Activated CD8-positive, alpha-beta T cell treated with anti-CD3 and anti-CD28 coated beads for 36 hours (primary cell): ENCODE measurements around the gene ATP2C2. TPM values are rescaled to one million over a fixed set of nuclear protein-coding genes. Genes with fewer than 3 reads are reported as not detected.

Experiments
- ATAC-seq: fragments of 200-7000 bp; cut with Tn5 transposase; one replicate; pipeline ENCODE4 v1.10.0; 2021; ENCODE audit warnings: mild to moderate bottlenecking, moderate library complexity
- CTCF ChIA-PET: fragments of 350-600 bp; sonication (Branson Sonifier 250); formaldehyde crosslinking; loops from one replicate; lab custom pipeline; 2021; ENCODE audit warnings: antibody characterized with exemption; lab: Charles Lee
- POLR2A ChIA-PET: fragments of 350-600 bp; sonication (Branson Sonifier 250); formaldehyde crosslinking; loops from one replicate; lab custom pipeline; 2021; ENCODE audit warnings: antibody characterized with exemption; lab: Charles Lee
- DNase-seq: peaks from one replicate; pipeline ENCODE4 v3.0.0-alpha.2; 2020
- H3K27ac Mint-ChIP-seq: one replicate; pipeline ENCODE4 v1.8.0; 2021; ENCODE audit warnings: mild to moderate bottlenecking, mixed read lengths
- H3K27me3 Mint-ChIP-seq: one replicate; pipeline ENCODE4 v1.8.0; 2021; ENCODE audit warnings: mixed read lengths
- H3K36me3 Mint-ChIP-seq: one replicate; pipeline ENCODE4 v1.8.0; 2021; ENCODE audit warnings: low read depth, mixed read lengths
- H3K4me1 Mint-ChIP-seq: one replicate; pipeline ENCODE4 v1.8.0; 2021; ENCODE audit warnings: low read depth, mixed read lengths
- H3K4me3 Mint-ChIP-seq: one replicate; pipeline ENCODE4 v1.8.0; 2021; ENCODE audit warnings: mild to moderate bottlenecking, moderate library complexity, mixed read lengths
- H3K9me3 Mint-ChIP-seq: one replicate; pipeline ENCODE4 v1.8.0; 2021; ENCODE audit warnings: mixed read lengths
- intact Hi-C: fragments of 100-400 bp; cut with micrococcal nuclease; formaldehyde crosslinking; loops from one replicate; pipeline ENCODE4 v1.10.0; 2022
- total RNA-seq, 2 experiments: library from RNA; stranded (reverse); gene quantifications; one replicate each; pipeline ENCODE4 v1.2.3, GENCODE V29; 2021
- TF ChIP-seq, protein P1 (sequence below): fragments of 200-600 bp; IDR thresholded peaks from one replicate; pipeline ENCODE4 v1.8.0; 2022; ENCODE audit warnings: antibody characterized with exemption, mild to moderate bottlenecking

Gene ATP2C2
- total RNA-seq, 2 experiments from 2014 or later = not detected

DNA sequence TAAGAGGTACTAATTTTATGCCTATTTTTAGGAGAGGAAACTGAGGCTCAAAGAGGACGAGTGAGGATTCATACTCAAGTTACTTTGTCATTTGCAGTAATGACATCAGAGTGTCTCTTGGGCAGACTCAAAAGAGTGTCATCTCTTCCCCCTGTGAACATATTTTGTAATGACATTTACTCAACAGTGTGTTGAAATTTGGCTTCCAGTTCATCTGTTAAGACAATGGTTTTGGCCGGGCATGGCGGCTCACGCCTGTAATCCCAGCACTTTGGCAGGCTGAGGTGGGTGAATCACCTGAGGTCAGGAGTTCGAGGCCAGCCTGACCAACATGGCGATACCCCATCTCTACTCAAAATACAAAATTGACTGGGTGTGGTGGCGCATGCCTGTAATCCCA, 44.7 kb upstream of the ATP2C2 start:
- Mint-ChIP-seq H3K9me3 (peaks cover 4% of the 10 kb centered on the region), H3K27ac (no peak overlapping the region), H3K36me3 (no peaks in the 10 kb centered on the region), H3K4me1 (no peaks in the 10 kb centered on the region), H3K4me3 (no peak overlapping the region), H3K27me3 (peaks cover 2% of the 10 kb centered on the region)
- TF ChIP-seq, protein P1, sequence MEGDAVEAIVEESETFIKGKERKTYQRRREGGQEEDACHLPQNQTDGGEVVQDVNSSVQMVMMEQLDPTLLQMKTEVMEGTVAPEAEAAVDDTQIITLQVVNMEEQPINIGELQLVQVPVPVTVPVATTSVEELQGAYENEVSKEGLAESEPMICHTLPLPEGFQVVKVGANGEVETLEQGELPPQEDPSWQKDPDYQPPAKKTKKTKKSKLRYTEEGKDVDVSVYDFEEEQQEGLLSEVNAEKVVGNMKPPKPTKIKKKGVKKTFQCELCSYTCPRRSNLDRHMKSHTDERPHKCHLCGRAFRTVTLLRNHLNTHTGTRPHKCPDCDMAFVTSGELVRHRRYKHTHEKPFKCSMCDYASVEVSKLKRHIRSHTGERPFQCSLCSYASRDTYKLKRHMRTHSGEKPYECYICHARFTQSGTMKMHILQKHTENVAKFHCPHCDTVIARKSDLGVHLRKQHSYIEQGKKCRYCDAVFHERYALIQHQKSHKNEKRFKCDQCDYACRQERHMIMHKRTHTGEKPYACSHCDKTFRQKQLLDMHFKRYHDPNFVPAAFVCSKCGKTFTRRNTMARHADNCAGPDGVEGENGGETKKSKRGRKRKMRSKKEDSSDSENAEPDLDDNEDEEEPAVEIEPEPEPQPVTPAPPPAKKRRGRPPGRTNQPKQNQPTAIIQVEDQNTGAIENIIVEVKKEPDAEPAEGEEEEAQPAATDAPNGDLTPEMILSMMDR = no peak
- DNase-seq (peak; percentile 6), ATAC-seq (no peak)
- POLR2A ChIA-PET = no interaction called here
- CTCF ChIA-PET = no interaction called here
- intact Hi-C loops = no loop called here

GRCh38 chr16:84324434-84325262, 43.7 kb upstream of the ATP2C2 start:
- DNase-seq (no peak), ATAC-seq (no peak)
- intact Hi-C loops = no loop called here
- H3K9me3 Mint-ChIP-seq = no peaks in the 10 kb centered on the region
- H3K4me1 Mint-ChIP-seq = no peaks in the 10 kb centered on the region
- POLR2A ChIA-PET = no interaction called here
- TF ChIP-seq, protein P1 = no peak
- no peak overlapping the region for H3K27ac Mint-ChIP-seq
- no peaks in the 10 kb centered on the region for H3K36me3 Mint-ChIP-seq
- H3K27me3 Mint-ChIP-seq = peaks cover 2% of the 10 kb centered on the region
- CTCF ChIA-PET = interaction anchor here (1.0 kb wide), 1 partner anchor 17 kb away, joined by 3 read pairs; no protein-coding TSS in a partner anchor
- H3K4me3 Mint-ChIP-seq = no peak overlapping the region

DNA sequence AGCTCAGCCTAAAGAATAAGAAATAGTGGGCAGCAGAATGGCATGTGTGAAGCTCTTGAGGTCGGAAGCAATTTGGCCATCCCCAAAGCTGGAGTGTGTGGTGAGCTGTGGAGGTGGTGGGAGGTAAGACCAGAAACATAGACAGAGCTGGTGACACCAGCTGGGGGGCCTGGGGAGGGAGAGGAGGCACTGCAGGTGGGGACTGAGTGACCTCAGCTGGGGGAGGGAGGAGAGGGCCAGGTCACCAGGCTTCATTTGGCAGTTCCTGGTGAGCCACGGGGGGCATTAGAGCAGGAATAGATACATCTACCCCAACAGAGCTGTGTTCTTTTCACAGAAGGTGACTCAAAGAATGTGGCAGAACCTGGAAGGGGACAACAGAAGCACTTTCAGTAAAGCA, 41.8 kb upstream of the ATP2C2 start:
- intact Hi-C loops = no loop called here
- ATAC-seq = no peak
- CTCF ChIA-PET = interaction anchor here (0.8 to 1.0 kb wide), 2 partner anchors 19 to 50 kb away, joined by 3 read pairs; no protein-coding TSS in a partner anchor

GRCh38 chr16:84327926-84328505, 40.3 kb upstream of the ATP2C2 start:
- POLR2A ChIA-PET = no interaction called here
- intact Hi-C loops = no loop called here
- ATAC-seq (no peak), DNase-seq (no peak)
- Mint-ChIP-seq H3K4me1 (no peaks in the 10 kb centered on the region), H3K4me3 (no peak overlapping the region), H3K27me3 (no peaks in the 10 kb centered on the region), H3K27ac (no peak overlapping the region), H3K36me3 (no peaks in the 10 kb centered on the region), H3K9me3 (no peaks in the 10 kb centered on the region)
- CTCF ChIA-PET = no interaction called here
- TF ChIP-seq, protein P1 = no peak

More for the DNA sequence above, 41.8 kb upstream of the ATP2C2 start:
- Mint-ChIP-seq H3K27ac (no peak overlapping the region), H3K9me3 (no peaks in the 10 kb centered on the region), H3K4me1 (no peaks in the 10 kb centered on the region), H3K36me3 (no peaks in the 10 kb centered on the region), H3K27me3 (peaks cover 2% of the 10 kb centered on the region), H3K4me3 (no peak overlapping the region)
- TF ChIP-seq, protein P1 = no peak
- no peak for DNase-seq
- POLR2A ChIA-PET = interaction anchor here (0.6 kb wide), 1 partner anchor 384 kb away, joined by 3 read pairs; no protein-coding TSS in a partner anchor

DNA sequence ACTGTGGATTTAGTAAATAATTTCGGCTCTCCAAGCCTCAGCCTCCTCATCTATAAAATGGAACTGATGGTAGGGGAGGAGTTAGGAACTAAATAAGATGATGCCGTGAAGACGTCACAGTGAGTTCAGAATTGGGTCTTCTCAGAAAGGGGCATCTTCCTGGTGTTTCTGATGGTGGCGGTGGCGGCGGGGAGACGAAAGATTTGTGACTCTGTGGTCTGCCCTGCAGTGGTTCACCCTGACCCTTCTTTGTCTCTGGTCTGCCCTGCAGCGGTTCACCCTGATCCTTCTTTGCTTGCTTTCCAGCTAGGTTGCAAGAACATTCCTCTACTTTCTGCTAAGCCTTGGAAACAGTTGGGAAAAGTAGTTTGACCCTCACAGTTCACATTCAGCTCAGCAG, 39.3 kb upstream of the ATP2C2 start:
- H3K9me3 Mint-ChIP-seq = no peaks in the 10 kb centered on the region
- H3K4me3 Mint-ChIP-seq = no peak overlapping the region
- no peaks in the 10 kb centered on the region for H3K27me3 Mint-ChIP-seq
- CTCF ChIA-PET = no interaction called here
- no peak for DNase-seq
- ATAC-seq = no peak
- no peaks in the 10 kb centered on the region for H3K4me1 Mint-ChIP-seq
- TF ChIP-seq, protein P1 = no peak
- intact Hi-C loops = no loop called here
- H3K27ac Mint-ChIP-seq = no peak overlapping the region
- POLR2A ChIA-PET = interaction anchor here (0.7 kb wide), 1 partner anchor 49 kb away, joined by 3 read pairs; no protein-coding TSS in a partner anchor
- H3K36me3 Mint-ChIP-seq = no peaks in the 10 kb centered on the region
